GM10847 (cell line): ENCODE data around the gene OR5B12.

ENCODE experiments used
- POLR2A ChIP-seq: IDR thresholded peaks from 2 replicates; pipeline ENCODE4 v1.6.1; 2011; ENCODE audit not compliant: insufficient read length; ENCODE audit errors: extremely low read depth

The OR5B12 gene

DNA sequence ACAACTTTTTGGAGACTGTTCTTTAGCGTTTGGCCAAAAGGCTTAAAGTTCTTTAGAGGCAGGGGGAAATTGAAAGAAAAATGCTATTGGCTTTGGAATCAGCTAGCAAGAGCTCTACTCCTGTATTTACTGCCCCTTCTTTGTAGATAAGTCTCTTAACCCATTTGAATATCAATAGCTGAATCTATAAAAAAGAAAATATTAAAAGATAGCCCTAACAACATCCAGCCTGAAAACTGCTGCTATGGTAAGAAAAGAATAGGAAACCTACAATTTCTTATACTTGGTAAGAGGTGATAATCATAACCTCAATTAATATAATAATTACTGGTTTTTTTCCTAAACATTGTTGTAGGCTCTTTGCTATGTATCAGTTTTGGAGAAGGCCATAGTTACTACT is at the start of gene OR5B12:
OR5B12 (minus strand) TSS at position 101 of the 400 bp plus-strand sequence. CDS start 2,085 bp downstream, outside the sequence.
- TF ChIP-seq POLR2A, result no peak

DNA sequence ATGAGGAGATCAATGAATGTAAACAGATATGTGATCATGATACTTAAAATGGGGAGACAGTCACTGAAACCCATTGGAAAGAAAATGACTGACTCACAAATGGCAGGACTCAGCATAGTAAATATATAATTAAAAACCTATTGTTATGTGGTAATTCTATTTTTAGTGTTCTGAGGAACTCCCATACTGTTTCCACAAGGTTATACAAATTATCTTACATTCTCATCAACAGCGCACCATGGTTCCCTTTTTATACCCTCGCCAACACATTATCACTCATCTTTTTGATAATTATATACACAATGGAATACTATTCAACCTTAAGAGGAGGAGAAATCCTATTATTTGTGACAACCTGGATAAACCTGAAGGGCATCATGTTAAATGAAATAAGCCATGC is 48.8 kb upstream of the OR5B12 start:
- TF ChIP-seq POLR2A, result no peak

DNA sequence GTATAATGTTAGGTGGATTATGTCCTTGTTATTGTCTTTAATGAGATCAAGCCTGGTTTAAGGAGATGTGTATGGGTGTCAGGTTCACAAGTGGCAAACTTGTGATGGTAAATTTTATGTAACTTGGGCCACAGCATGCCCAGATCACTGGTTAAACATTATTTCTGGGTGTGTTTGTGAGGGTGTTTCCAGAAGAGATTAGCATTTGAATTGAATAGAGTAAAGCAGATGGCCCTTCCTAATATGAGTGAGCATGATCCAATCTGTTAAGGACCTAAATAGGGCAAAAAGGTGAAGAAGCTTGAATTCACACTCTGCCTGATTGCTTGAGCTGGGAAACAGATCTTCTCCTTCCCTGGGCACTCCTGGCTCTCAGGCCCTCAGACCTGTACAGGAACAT is 45.1 kb upstream of the OR5B12 start:
- TF ChIP-seq POLR2A, result no peak

DNA sequence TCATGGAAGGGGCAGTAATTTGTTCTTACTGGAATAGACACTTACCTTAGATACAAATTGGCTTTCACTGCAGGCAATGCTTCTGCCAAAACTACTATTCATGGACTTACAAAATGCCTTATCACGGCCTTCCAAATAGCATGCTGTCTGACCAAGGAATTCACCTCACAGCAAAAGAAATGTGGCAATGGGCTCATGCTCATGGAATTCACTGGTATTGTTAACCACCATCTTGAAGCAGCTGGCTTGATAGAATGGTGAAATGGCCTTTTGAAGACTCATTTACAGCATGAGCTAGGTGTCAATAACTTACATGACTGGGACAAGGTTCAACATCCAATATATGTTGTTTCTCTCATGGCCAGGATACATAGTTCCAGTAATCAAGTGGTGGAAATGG is 43.9 kb upstream of the OR5B12 start:
- TF ChIP-seq POLR2A, result no peak

DNA sequence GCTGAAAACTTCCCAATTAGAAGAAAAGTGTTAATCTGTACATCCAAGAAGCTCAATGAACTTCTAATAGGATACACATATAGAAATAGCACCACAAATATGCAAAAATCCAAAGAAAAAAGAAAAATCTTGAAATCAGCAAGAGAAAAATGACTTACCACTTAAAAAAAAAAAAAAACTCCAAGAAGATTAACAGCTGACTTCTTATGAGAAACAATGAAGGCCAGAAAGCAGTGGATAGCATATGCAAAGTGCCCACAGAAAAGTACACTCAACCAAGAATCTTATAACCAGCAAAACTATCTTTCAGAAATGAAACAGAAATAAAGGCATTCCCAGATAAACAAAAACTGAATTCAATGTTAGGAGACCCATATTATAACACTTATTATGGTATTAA is 29.9 kb upstream of the OR5B12 start:
- no peak for TF ChIP-seq POLR2A

DNA sequence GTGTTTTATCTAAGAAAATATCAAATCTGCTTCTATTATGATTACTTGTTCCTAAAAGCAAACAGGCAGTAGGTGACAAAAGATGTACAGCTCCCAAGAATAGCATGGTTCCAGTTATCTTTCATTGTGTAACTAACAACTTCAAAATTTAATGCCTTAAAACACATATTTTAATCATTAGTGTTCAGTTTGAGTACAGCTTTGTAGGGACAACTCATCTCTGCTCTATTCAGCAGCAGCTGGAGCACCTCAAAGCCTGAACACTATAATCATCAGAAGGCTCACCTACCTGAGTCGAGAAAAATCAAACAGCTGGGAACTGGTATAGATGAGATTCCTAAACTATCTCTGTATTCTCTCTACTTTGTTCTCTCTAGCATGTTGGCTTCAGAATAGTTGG is 24.3 kb upstream of the OR5B12 start:
- TF ChIP-seq POLR2A, result no peak

DNA sequence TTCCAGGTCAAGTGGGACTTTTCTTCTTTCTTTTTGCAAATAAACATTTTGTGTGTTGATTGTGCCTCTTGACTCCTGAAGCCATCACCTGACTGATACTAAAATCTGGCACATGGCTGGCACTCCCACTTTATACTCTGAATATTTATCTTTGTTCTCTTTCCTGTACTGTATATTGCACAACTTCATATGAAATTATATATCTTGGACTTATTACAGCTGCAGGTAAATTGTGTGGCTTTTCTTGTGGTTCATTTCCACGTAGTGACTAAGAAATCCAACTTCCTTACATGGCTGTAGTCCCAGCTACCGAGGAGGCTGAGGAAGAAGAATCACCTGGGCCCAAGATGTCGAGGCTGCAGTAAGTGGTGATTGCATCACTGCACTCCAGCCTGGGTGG is 23.7 kb upstream of the OR5B12 start:
- TF ChIP-seq POLR2A, result no peak

DNA sequence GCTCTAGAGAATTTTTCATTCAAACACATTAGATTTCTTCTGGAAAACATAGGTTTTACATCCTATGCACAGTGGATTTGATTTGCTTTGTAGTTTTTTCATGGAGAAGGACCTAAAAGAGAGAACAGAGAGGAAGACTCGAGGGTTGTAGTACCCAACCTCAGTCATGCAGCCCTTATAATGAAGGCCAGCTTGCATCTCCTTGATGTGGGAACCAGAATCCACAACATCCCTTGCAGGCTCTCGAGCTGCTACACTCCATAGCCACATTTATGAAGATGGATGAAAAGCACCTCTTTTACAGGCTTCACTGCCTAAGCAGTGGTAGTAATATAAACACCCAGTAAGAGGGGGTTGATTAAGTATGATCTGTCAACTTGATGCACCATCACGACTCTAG is 9.5 kb upstream of the OR5B12 start:
- TF ChIP-seq POLR2A, result no peak

DNA sequence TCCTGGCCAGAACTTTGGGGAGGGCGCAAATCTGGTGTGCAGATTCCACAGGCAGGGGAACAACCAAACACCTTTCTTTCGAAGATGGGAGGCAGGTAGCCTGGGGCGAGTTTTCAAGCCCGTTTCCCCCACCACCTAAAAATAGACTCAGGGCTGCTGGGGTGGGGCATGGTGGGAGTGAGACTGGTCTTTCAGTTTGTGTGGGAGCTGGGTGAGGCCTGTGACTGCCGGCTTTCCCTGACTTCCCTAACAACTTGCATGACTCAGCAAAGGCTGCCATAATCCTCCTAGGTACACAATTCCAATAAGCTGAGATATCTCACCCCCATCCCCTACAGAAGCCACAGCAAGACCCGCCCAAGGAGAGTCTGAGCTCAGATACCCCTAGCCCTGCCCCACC is 4.3 kb upstream of the OR5B12 start:
- TF ChIP-seq POLR2A, result no peak

DNA sequence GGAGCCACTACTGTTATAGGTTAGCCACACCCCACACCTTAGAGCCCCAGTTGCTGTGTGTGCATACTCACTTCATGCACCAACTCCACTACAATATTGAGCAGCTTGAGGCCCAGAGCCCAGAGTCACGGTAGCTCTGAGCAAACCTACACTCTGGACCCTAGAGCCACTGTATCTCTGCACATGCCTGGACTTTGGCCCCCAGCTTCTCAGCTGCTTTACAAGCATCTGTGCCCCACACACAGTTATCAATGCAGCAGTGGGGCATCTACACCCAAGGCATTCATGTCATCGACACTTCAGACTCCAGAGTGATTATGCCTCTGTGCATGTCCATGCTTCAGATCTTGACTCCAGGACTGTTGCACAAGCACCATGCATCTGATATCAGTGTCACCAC is 2.3 kb upstream of the OR5B12 start:
- TF ChIP-seq POLR2A, result no peak

DNA sequence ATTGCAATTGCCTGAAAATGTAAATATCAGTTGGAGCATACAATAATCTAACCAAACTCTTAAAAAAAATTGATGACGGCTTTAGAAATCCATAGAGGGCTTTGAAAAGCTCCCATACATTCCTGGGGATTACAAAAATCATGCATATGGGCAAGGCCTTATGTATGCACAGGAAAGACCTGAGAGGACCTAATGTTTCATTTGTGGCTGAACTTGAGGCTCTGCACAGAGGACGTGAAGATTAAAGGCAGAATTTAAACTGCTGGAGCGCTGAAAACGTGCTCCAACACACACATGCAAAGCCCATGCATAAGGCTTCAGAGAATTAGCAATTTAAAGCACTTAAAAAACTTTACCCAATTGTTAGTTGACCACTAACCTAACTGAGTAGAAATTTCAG is 3.5 kb downstream of the OR5B12 start:
- TF ChIP-seq POLR2A, result no peak

DNA sequence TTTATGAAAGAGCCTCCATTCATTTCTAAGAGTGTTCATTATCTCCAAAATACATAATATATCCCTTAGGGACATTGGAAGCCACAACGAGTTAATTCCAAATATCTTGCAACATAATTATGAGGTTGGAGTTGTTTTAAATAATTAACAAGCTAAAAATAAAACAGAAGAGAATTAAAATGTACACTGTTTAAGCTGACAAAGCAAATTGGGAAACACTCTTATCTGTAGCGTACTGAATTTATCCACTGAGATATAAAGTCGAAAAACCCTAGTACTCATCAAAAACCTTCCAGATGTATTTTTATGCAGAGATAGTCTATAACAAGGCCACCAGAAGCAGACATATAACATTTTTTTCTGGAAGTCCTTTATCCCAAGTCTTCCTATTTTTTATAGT is 7.8 kb downstream of the OR5B12 start:
- TF ChIP-seq POLR2A, result no peak

DNA sequence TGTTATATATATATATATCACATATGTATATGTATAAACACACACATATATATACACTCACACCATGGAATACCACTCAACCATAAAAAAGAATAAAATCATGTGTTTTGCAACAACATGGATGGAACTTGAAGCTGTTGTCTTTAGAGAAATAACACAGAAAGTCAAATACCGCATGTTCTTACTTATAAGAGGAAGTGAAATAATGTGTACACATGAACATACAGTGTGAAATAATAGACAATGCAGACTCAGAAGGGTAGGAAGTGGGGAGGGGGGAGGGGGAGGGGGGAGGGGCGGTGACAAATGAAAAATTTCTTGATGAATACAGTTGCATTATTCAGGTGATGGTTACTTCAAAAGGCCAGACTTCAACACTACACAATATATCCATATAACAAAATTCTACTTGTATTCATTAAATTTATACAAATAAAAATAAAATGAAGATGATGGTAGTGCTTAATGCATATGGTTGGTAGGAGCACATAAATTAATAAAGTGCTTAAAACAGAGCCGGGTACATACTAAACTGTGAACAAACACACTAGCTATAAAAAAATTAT is 8.3 kb downstream of the OR5B12 start:
- TF ChIP-seq POLR2A, result no peak

DNA sequence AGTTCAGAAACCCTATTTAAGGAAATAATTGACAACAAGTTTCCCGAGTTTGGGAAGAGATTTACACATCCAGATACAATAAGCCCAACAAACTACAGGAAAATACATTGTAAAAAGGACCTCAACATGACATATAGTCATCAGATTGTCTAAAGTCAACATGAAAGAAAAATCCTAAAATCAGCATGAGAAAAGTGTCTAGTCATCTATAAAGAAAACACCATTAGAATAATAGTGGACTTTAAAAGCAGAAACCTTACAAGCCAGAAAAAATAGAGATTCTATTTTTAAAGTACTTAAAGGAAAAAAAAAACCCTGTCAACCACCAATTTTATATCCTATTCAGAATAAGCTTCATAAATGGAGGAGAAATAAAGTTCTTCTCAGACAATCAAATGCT is 12.8 kb downstream of the OR5B12 start:
- TF ChIP-seq POLR2A, result no peak

DNA sequence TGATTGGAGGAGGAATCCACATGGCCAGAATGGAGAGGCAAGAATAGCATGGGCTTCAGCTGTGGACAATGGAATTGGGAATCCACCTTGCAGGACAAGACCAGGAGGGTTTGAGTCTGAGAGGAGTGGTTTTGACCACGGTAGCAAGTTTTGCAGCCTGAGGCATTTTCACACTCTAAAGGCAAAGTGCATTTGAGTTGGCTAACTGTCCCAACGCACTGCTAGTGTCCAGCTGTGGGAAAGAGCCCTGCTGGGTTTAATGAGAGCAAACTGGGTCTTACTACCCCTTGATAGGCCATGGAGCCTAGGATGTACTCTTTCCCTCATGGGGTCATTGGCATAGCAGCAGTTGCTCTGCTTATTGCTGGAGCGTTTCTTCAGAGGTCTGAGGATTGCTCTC is 14.0 kb downstream of the OR5B12 start, which contains the start of gene OR5B2:
OR5B2 (minus strand) TSS at position 101 of the 400 bp plus-strand sequence. CDS start 4,860 bp downstream, outside the sequence.
- TF ChIP-seq POLR2A, result no peak

DNA sequence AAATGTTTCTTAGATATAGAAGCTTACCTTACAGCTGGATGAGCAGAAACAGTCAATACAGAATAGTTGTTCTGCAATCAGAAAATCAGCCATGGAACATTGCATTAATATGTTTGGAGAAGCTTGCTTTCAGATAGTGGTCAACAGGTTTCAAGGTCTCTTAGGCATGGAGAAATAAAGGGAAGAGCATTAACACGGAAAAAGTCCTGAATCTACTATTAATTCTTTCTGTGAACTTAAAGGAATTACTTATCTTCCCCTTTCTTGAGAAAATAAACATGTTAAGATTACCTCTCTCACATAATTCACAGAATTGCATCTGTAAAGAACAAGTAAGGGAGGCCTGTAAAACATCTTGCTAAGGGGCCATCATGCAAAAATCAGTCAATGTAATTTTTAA is 35.3 kb downstream of the OR5B12 start, which contains the start of gene OR5B3:
OR5B3 (minus strand) TSS at position 101 of the 400 bp plus-strand sequence. CDS start 3,465 bp downstream, outside the sequence.
- TF ChIP-seq POLR2A, result no peak

DNA sequence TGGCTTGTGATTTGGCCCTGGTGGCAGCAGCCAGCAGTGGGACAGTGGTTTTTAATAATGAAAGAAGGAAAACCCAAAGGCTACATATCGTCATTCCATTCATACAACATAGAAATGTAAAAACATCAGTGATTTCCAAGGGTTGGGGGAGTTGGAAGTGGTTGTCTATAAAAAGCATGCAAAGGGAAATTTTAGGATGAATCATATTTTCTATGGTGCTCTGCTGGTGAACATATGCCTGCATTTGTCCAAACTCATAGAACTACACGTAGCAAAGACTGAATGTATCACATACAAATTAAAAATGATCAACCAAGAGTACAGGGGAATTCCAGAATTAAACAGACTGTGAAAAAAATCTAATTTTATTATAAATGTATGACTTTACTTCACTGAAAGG is 46.5 kb downstream of the OR5B12 start:
- TF ChIP-seq POLR2A, result no peak
